Activated gamma-delta T cell treated with anti-CD3 and anti-CD28 coated beads, Interleukin-2, amount 50 U/mL, for 16 hours (primary cell): Measurements from ENCODE around the gene FAM107B.

Experiments used
- DNase-seq: peaks from one replicate; pipeline ENCODE4 v3.0.0-alpha.2; 2020; ENCODE audit warnings: low read depth

FAM107B gene

DNA sequence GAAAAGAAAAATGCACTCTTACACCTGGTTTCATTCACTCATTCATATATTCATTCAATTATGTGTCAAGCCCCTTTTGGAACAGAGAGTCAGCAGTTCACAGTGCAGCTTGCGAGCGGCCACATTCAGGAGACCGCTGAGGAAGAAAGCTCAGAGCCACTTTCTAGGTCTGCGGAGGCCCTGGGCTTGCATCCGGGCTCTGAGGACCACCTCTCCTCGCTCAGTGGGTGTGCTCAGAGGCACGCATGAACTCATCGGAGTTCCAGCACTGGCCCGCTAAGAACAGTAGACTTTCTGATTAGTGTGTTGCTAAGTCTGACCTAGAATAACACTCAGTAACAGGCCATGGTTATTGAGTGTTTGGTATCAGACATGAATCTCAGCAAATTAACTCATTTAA is 1.8 kb upstream of the FAM107B start:
- no peak for DNase-seq

DNA sequence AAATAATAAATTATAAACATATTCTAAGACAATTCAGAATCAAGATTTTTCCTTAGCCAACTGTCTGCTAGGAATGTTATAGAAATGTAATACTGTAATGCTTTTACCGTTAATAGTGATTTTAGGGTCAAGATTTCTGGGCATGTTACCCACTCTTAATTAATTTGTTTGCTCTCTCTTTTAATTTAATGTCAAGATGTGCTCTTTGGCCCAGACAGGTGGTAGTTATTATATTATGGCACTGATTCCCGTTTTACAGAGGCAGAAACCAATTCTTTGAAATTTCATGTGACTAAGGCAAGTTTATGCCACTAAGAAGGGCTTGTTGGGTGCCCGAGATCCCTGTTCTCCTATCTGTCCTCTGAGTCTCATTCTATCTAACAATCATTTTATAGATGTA is 959 bp upstream of the FAM107B start:
- DNase-seq = no peak

GRCh38 chr10:14774214-14774580 is 500 bp downstream of the FAM107B start:
- DNase-seq = no peak

- DNase-seq = no peak
Observed at GRCh38 chr10:14773551-14774213, 1.0 kb downstream of the FAM107B start.

- DNase-seq = no peak
Observed at GRCh38 chr10:14772399-14772798, 2.3 kb downstream of the FAM107B start.

DNA sequence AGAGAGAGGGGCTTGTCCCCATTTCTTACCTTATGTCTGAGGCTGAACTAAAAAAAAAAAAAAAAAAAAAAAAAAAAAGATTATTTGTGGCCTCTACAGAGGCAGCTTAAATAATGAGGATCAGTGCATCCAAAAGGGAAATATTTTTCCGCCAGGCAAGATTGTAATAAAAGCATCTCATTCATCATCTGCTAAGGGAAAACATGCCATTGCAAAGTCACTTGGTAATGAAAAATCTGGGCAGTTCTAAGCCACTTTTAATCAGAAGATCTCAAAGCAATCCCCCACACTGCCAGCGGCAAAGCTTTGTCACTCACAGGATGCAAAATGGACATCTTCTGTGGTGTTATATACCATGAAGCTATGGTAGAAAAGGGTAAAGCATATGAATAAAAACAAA is 3.8 kb downstream of the FAM107B start:
- DNase-seq = no peak

GRCh38 chr10:14761372-14761771 is 13.3 kb downstream of the FAM107B start:
- DNase-seq = no peak

DNA sequence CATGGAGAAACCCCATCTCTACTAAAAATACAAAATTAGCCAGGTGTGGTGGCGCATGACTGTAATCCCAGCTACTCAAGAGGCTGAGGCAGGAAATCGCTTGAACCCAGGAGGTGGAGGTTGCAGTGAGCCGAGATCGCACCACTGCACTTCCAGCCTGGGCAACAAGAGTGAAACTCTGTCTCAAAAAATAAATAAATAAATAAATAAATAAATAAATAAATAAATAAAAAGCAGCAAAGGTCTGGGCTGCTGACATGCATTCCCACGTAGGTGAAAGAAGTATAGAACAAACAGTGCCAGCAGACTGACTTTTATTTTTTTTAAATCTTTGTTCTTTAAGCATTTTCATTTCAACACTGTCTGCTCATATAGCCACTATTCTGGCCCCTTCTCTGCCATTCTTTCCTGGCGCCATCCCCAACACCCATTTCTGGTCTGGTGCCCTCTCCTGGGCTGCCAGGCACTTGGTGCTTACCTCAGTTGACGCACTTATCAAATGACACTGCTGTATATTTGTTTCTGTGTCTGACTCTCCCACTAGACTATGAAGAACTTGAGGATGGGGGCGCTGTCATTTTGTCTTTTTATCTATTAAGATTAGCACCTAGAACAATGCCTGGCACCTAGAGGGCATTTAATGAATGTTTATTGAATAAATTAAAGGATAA is 15.6 kb downstream of the FAM107B start:
- DNase-seq = no peak

DNA sequence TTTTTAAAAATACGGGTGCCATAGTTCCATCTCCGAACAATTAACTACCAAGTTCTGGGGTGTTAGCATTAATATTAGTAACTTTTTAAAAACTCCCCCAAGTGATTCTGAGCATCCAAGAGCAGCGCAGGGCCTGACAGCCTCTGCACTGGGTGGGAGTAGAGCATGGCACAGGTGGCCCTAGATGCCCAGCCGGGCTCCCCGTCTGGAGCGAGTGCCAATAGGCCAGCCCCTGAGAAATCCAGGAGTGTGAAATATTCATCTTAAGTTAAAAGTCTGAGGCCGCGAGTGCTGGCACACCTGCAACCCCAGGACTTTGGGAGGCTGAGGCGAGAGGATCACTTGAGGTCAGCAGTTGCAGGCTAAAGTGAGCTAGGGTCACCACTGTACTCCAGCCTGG is 16.2 kb downstream of the FAM107B start:
- DNase-seq = no peak

GRCh38 chr10:14757986-14758385 is 16.7 kb downstream of the FAM107B start:
- DNase-seq = no peak

DNA sequence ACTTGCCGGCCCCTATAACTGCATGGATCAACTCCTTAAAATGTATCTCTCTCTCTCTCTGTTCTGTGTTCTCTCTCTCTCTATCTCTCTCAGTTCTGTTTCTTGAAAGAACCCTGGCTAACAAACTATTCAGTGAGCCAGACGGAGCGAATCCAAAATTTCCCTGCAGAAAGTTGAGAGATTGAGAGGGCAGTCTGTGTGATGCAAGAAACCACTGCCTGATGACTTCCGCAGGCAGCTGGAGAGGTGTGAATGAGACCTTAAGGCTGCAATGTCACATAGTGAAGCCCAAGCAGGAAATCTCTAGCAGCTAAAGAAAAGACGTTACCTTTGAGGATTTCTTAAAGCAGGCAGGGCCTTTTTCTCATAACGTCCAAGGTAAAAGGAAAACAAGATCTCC is 17.3 kb downstream of the FAM107B start:
- DNase-seq = no peak

- DNase-seq = no peak
Observed at GRCh38 chr10:14753441-14753840, 21.3 kb downstream of the FAM107B start.

- DNase-seq = no peak
Observed at GRCh38 chr10:14751921-14752320, 22.8 kb downstream of the FAM107B start.

- DNase-seq = no peak
Observed at GRCh38 chr10:14751014-14751896, 23.4 kb downstream of the FAM107B start.

- no peak for DNase-seq
Observed at GRCh38 chr10:14749070-14749809, 25.5 kb downstream of the FAM107B start.

DNA sequence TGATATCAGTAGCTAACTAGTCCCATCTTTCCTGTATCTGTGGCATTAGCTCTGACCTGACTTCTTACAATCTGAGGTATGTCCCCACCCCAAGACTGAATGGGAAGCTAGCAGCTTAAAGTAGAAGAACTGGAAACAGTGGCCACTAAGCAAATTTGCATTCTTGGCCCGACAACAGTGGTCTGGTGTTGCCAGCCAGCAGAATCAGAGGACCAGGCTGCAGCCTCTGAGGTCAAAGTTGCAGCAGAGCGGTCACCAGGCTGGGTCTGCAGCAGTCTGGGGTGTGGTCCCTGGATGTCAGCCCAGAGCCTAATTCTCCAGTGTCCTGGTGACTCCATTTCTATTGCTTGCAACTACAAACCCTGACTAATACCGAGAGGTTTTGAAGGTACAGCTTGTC is 26.3 kb downstream of the FAM107B start:
- DNase-seq = no peak

GRCh38 chr10:14742815-14743214 is 31.9 kb downstream of the FAM107B start:
- DNase-seq = no peak

GRCh38 chr10:14742382-14742781 is 32.3 kb downstream of the FAM107B start:
- no peak for DNase-seq

GRCh38 chr10:14740684-14741247 is 33.9 kb downstream of the FAM107B start:
- no peak for DNase-seq

- no peak for DNase-seq
Observed at GRCh38 chr10:14737808-14738545, 36.7 kb downstream of the FAM107B start.

GRCh38 chr10:14736600-14737081 is 38.1 kb downstream of the FAM107B start:
- no peak for DNase-seq
